Effector memory CD4-positive, alpha-beta T cell (primary cell): ENCODE measurements around the gene SHTN1.

Experiments
- DNase-seq, 3 donors: peaks; one replicate each; pipeline ENCODE4 v3.0.0-alpha.2; 2020
- H3K27ac ChIP-seq: 2 replicates; pipeline ENCODE4 v1.7.0; 2013; ENCODE audit warnings: mild to moderate bottlenecking, low read length, moderate library complexity; ENCODE audit not compliant: insufficient read depth, poor library complexity, severe bottlenecking
- H3K27me3 ChIP-seq: replicated peaks from 2 replicates; pipeline ENCODE4 v1.7.0; 2013; ENCODE audit warnings: mild to moderate bottlenecking, low read length; ENCODE audit not compliant: insufficient read depth, control insufficient read depth, poor library complexity, severe bottlenecking
- H3K36me3 ChIP-seq: 2 replicates; pipeline ENCODE4 v1.7.0; 2013; ENCODE audit warnings: mild to moderate bottlenecking, low read length, moderate library complexity; ENCODE audit not compliant: control insufficient read depth, insufficient read depth
- H3K4me1 ChIP-seq: 2 replicates; pipeline ENCODE4 v1.7.0; 2013; ENCODE audit warnings: low read length, mild to moderate bottlenecking; ENCODE audit not compliant: control insufficient read depth, insufficient read depth, poor library complexity, severe bottlenecking
- H3K4me3 ChIP-seq: 2 replicates; pipeline ENCODE4 v1.7.0; 2013; ENCODE audit warnings: low read length, low read depth, mild to moderate bottlenecking; ENCODE audit not compliant: insufficient read depth, poor library complexity, severe bottlenecking
- H3K9me3 ChIP-seq: 2 replicates; pipeline ENCODE4 v1.7.0; 2013; ENCODE audit warnings: mild to moderate bottlenecking, low read length, moderate library complexity; ENCODE audit not compliant: control insufficient read depth
- total RNA-seq, 3 donors: gene quantifications; one replicate each; lab custom pipeline; 2026; lab: John Stamatoyannopoulos, UW

SHTN1 gene, protein sequence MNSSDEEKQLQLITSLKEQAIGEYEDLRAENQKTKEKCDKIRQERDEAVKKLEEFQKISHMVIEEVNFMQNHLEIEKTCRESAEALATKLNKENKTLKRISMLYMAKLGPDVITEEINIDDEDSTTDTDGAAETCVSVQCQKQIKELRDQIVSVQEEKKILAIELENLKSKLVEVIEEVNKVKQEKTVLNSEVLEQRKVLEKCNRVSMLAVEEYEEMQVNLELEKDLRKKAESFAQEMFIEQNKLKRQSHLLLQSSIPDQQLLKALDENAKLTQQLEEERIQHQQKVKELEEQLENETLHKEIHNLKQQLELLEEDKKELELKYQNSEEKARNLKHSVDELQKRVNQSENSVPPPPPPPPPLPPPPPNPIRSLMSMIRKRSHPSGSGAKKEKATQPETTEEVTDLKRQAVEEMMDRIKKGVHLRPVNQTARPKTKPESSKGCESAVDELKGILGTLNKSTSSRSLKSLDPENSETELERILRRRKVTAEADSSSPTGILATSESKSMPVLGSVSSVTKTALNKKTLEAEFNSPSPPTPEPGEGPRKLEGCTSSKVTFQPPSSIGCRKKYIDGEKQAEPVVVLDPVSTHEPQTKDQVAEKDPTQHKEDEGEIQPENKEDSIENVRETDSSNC
- total RNA-seq: 0.26 to 1.5 (median 1.0) reads per million in 3 donors

DNA sequence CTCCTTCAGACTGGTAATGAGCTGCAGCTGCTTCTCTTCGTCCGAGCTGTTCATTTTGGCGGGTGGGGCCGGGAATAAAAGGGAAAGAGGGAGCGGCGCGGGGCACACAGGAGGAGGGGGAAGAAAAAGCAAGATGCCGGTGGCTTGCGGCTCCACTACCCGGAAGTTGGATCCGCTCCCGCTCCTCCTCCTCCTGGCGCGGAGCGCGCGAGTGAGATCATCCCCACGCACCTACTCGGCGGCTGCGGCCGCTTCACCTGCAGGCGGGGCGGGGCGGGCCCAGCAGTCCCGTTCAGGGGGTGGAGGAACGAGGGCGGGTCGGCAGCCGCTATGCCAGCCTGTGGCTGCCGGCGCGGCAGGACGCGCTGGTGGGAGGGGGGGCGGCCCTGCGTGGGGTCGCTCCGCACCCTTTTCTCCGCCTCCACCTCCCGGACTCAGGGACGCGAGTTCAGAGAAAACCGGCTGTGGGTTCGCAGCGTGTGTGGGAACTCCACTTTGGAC is at the start of gene SHTN1:
TSS of gene SHTN1 (minus strand) at position 162 of the 501 bp plus-strand sequence. CDS start at position 54, 108 bp downstream.
- peaks cover 15% of the 10 kb centered on the region for H3K27me3 ChIP-seq
- H3K9me3 ChIP-seq: no peaks in the 10 kb centered on the region
- H3K4me3 ChIP-seq: peak within 1 kb of the TSS; percentile 42
- no peak within 1 kb of the TSS for H3K27ac ChIP-seq
- H3K36me3 ChIP-seq: no peaks in the 10 kb centered on the region
- H3K4me1 ChIP-seq: no peaks in the 10 kb centered on the region
- peak in 1 of 3 donors; percentile 7 for DNase-seq

DNA sequence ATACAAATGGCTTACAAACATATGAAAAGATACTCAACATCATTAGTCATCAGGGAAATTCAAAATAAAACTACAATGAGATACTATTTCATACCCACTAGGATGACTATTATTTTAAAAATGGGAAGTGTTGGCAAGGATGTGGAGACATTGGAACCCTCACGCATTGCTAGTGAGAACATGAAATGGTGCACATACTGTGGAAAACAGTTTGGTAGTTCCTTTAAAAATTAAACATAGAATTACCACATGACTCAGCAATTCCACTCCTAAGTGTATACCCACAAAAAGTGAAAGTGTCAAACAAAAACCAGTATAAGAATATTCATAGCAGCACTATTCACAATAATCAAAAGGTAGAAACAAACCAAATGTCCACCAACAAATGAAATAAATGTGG is 48.5 kb upstream of the SHTN1 start:
- no peaks in the 10 kb centered on the region for H3K36me3 ChIP-seq
- no peak overlapping the region for H3K4me3 ChIP-seq
- no peak for DNase-seq
- H3K27me3 ChIP-seq: no peaks in the 10 kb centered on the region
- no peaks in the 10 kb centered on the region for H3K4me1 ChIP-seq
- no peak overlapping the region for H3K27ac ChIP-seq
- no peaks in the 10 kb centered on the region for H3K9me3 ChIP-seq

DNA sequence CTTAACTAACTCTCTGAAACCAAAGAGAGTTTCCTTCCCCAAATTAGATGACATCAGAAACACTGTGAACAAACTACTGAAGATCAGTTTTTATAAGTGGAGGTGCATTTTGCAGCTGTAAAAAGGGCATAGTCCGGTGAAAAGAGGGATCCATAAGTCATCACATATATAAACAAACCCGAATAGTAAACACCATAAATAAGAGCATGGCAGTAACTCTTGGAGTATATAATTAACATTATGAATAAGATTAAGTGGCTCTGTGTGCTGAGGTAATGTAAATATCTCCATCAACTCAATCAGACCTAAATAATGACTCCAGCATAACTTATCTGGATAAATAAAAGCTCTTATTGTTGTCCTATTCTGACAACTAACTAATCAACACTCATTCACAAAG is 43.0 kb upstream of the SHTN1 start:
- no peaks in the 10 kb centered on the region for H3K27me3 ChIP-seq
- no peak for DNase-seq
- H3K27ac ChIP-seq: no peak overlapping the region
- no peak overlapping the region for H3K4me3 ChIP-seq
- no peaks in the 10 kb centered on the region for H3K9me3 ChIP-seq
- H3K36me3 ChIP-seq: no peaks in the 10 kb centered on the region
- no peaks in the 10 kb centered on the region for H3K4me1 ChIP-seq

DNA sequence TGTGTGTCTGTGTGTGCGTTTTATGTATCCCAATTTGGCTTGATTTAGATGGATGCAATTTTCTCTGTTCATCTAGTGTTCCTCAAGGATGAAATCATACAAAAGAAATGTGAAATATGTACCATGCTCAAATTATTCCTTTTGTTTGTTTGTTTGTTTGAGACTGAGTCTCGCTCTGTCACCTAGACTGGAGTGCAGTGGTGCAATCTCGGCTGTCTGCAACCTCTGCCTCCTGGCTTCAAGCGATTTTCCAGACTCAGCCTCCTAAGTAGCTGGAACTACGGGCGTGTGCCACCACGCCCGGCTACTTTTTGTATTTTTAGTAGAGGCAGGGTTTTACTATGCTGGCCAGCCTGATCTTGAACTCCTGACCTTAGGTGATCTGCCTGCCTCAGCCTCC is 11.3 kb upstream of the SHTN1 start:
- Histone ChIP-seq H3K27ac (no peak overlapping the region), H3K4me3 (no peak overlapping the region), H3K27me3 (no peaks in the 10 kb centered on the region), H3K9me3 (no peaks in the 10 kb centered on the region), H3K4me1 (no peaks in the 10 kb centered on the region), H3K36me3 (no peaks in the 10 kb centered on the region)
- DNase-seq: no peak

DNA sequence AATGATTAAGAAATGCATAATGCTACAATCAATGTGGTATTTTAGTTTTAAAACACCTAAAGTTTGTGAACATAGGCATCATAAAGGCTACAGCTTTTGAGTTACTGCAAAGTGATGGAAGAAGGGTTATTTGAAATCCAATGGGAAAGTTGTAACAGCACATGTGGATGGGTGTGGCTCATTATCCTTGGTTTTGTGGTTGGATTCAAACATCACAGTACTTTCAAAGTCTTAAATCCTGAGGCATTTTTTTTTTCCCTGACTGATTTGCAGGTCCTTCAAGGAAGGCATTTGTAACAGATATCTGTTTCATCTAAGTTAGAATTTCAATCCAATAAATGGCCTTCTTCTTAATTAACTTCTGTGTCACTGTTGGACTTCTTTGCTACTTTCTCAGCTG is 9.8 kb upstream of the SHTN1 start:
- no peaks in the 10 kb centered on the region for H3K4me1 ChIP-seq
- no peak overlapping the region for H3K4me3 ChIP-seq
- no peaks in the 10 kb centered on the region for H3K9me3 ChIP-seq
- no peaks in the 10 kb centered on the region for H3K36me3 ChIP-seq
- H3K27ac ChIP-seq: no peak overlapping the region
- no peak for DNase-seq
- H3K27me3 ChIP-seq: no peaks in the 10 kb centered on the region

DNA sequence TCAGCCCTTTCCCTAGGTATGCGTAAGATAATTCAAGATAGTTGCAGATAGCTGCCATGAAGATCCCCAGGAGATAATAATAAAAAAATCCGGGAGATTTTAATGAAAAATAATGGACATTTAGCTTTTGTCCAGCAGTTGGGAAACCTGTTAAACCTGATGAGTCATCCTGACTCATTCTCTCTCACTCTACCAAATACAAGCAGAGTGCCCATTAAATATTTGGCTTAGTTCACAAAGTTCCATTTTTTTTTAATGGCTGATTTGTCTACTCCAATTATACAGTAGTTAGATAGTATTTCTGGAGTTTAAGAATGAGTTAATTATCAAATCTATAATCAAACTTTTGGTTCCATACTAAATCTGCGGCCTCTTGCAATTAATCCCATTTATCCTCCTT is 2.1 kb upstream of the SHTN1 start:
- no peak overlapping the region for H3K27ac ChIP-seq
- H3K36me3 ChIP-seq: no peaks in the 10 kb centered on the region
- H3K9me3 ChIP-seq: no peaks in the 10 kb centered on the region
- H3K4me3 ChIP-seq: no peak overlapping the region
- H3K4me1 ChIP-seq: no peaks in the 10 kb centered on the region
- no peak for DNase-seq
- H3K27me3 ChIP-seq: peaks cover 15% of the 10 kb centered on the region

DNA sequence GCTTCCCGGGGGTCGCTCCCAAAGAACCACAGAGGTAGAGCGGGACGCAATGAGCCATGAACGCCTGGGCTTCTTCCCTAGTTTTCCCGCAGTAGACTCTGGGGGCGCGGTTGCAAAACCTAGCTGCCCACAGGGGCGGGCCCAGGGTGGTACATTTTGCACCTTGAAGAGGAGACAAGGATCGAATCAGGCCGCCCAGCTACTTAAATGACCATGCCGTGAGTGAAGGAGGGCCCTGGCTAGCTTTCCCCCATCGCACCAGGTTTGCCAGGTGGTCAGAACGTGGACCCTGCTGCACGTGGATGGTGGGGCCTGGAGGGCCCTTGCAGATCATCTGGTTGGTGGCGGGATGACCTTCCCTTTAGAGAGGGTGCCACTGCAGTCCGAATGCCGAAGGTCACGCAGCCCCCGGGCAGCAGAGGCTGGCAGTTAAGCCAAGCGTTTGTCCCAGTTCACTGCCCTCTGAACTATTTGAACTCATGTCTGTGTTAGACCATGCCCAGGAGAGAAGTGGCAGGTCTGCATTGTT is 604 bp upstream of the SHTN1 start:
- Histone ChIP-seq H3K9me3 (no peaks in the 10 kb centered on the region), H3K4me1 (no peaks in the 10 kb centered on the region), H3K27ac (no peak overlapping the region), H3K36me3 (no peaks in the 10 kb centered on the region), H3K27me3 (peaks cover 15% of the 10 kb centered on the region), H3K4me3 (peak overlapping the region; percentile 42)
- DNase-seq: no peak

DNA sequence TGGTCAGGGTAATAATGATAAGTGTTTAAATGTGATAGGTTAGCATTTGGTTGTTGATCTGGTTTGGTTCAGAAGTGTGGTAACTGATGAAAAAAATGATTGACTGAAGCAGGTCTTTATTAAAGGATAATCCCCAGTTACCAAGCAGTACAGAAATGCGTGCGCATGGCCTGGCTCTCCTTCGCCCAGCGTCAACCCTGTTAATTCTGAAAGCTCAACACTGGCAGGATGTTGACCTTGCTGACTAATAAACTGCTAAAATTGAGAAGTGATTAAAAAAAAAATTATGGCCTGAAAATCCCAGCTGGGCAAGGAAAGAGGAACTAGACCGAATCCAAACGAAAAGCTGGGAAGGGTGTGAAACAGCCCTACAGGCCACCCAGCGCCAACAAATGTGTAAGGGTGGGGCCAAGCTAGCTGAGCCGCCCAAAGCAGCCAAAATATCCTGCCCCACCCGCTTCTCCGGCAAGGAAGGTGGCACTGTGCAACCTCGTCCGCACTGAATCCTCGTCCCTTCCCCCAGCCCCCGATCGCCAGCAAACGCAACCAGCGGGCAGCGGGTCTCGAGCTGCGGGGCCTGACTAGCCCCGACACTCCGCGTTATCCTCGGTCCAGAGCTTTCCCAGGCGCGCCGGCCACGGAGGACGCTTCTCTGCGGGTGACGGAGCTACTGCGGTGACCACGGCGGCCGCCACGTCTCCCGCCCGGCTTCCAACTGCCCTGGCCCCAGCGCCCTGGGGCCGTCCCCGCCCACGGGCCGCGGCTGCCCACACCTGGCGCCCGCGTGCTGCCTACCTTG is 561 bp downstream of the SHTN1 start:
- H3K27ac ChIP-seq: no peak overlapping the region
- no peaks in the 10 kb centered on the region for H3K9me3 ChIP-seq
- DNase-seq: no peak
- H3K4me1 ChIP-seq: no peaks in the 10 kb centered on the region
- H3K27me3 ChIP-seq: peaks cover 15% of the 10 kb centered on the region
- H3K36me3 ChIP-seq: no peaks in the 10 kb centered on the region
- H3K4me3 ChIP-seq: peak overlapping the region; percentile 42

DNA sequence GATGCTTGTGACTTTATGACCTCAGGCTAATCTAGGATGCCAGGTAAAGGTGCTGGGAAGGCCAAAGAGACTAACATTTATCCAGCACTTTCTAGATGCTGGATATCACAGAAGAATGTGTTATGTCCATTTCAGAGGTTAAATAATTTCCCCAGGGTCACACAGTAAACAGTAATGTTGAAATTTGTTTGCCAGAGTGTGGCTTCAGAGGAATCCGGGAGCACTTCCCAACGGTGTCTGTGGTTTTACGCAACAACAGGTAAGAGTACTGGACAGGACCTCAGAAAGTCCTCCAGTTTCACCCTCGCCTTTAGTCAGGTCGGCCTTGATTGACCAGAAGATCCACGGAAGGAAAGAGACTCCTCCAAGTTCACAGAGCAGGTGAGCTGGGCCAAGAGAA is 1.7 kb downstream of the SHTN1 start:
- Histone ChIP-seq H3K9me3 (no peaks in the 10 kb centered on the region), H3K27me3 (peaks cover 15% of the 10 kb centered on the region), H3K4me1 (no peaks in the 10 kb centered on the region), H3K4me3 (no peak overlapping the region), H3K27ac (no peak overlapping the region), H3K36me3 (no peaks in the 10 kb centered on the region)
- no peak for DNase-seq
